Hematopoietic multipotent progenitor cell (in vitro differentiated cells): Measurements from ENCODE around the gene DUS3L. TPM values are rescaled to one million over a fixed set of nuclear protein-coding genes. Genes with fewer than 3 reads are reported as not detected.

Experiments used
- DNase-seq, 3 donors: peaks; one replicate each; pipeline ENCODE4 v3.0.0-alpha.2; 2011 to 2015; ENCODE audit warnings: low read depth in 2 of 3, low spot score in 2 of 3
- total RNA-seq: library from RNA; depleted of rRNA; stranded (reverse); fragments of >200 nt; gene quantifications from one replicate; pipeline ENCODE4 v1.2.3, GENCODE V29; 2012

Gene DUS3L
- total RNA-seq, 1 donor = 98.0 TPM

- no peak for DNase-seq
Measured at GRCh38 chr19:5823579-5824281, 32.8 kb upstream of the DUS3L start.

GRCh38 chr19:5822181-5822844 lies 31.4 kb upstream of the DUS3L start:
- no peak for DNase-seq

- DNase-seq = no peak
Measured at GRCh38 chr19:5821521-5822180, 30.7 kb upstream of the DUS3L start.

GRCh38 chr19:5820785-5821184 lies 29.8 kb upstream of the DUS3L start:
- DNase-seq = no peak

- DNase-seq = no peak
Measured at GRCh38 chr19:5818594-5818993, 27.6 kb upstream of the DUS3L start.

GRCh38 chr19:5817218-5817617 lies 26.3 kb upstream of the DUS3L start:
- no peak for DNase-seq

GRCh38 chr19:5814852-5815246 lies 23.9 kb upstream of the DUS3L start:
- DNase-seq = no peak

- DNase-seq = no peak
Measured at GRCh38 chr19:5814123-5814851, 23.3 kb upstream of the DUS3L start.

GRCh38 chr19:5811117-5811516 lies 20.2 kb upstream of the DUS3L start:
- DNase-seq = no peak

- no peak for DNase-seq
Measured at GRCh38 chr19:5809469-5809868, 18.5 kb upstream of the DUS3L start.

GRCh38 chr19:5809053-5809452 lies 18.1 kb upstream of the DUS3L start:
- DNase-seq = no peak

- no peak for DNase-seq
Measured at GRCh38 chr19:5808120-5808816, 17.3 kb upstream of the DUS3L start.

GRCh38 chr19:5806905-5807304 lies 15.9 kb upstream of the DUS3L start:
- DNase-seq = no peak

- no peak for DNase-seq
Measured at GRCh38 chr19:5806133-5806489, 15.1 kb upstream of the DUS3L start.

- peak in 2 of 3 donors; percentile 75 to 85 for DNase-seq
Measured at GRCh38 chr19:5805462-5806132, 14.6 kb upstream of the DUS3L start.

- DNase-seq = peak in 1 of 3 donors; percentile 40
Measured at GRCh38 chr19:5804516-5805461, 13.8 kb upstream of the DUS3L start, which contains the start of gene NRTN. Gene NRTN (plus strand): TSS chr19:5805067. CDS start chr19:5824166, 19,099 bp downstream.

GRCh38 chr19:5803752-5804515 lies 13.0 kb upstream of the DUS3L start:
- DNase-seq = peak; percentile 88 to 95 (median 95)

GRCh38 chr19:5803441-5803751 lies 12.4 kb upstream of the DUS3L start:
- DNase-seq = no peak
